KOPT-K1 (cell line): Measurements from ENCODE around the gene PLEK2.

Experiments used
- H3K27ac ChIP-seq: fragments of 200-600 bp; sonication (generic); 2 replicates; pipeline ENCODE4 v1.5.1; 2016; ENCODE audit warnings: antibody characterized with exemption, mild to moderate bottlenecking, low read depth, low read length; ENCODE audit not compliant: poor library complexity, severe bottlenecking
- H3K36me3 ChIP-seq: fragments of 200-600 bp; sonication (generic); 2 replicates; pipeline ENCODE4 v1.5.1; 2017; ENCODE audit warnings: antibody characterized with exemption, mild to moderate bottlenecking, low read length, moderate library complexity; ENCODE audit not compliant: insufficient read depth
- H3K9me3 ChIP-seq: fragments of 200-600 bp; sonication (generic); 2 replicates; pipeline ENCODE4 v1.5.1; 2017; ENCODE audit warnings: antibody characterized with exemption, low read length, mild to moderate bottlenecking; ENCODE audit not compliant: insufficient read depth, poor library complexity, severe bottlenecking

Gene PLEK2

GRCh38 chr14:67438969-67439368 lies 27.0 kb upstream of the PLEK2 start:
- no peaks in the 10 kb centered on the region for H3K9me3 ChIP-seq
- H3K36me3 ChIP-seq: no peaks in the 10 kb centered on the region
- H3K27ac ChIP-seq: no peak overlapping the region

DNA sequence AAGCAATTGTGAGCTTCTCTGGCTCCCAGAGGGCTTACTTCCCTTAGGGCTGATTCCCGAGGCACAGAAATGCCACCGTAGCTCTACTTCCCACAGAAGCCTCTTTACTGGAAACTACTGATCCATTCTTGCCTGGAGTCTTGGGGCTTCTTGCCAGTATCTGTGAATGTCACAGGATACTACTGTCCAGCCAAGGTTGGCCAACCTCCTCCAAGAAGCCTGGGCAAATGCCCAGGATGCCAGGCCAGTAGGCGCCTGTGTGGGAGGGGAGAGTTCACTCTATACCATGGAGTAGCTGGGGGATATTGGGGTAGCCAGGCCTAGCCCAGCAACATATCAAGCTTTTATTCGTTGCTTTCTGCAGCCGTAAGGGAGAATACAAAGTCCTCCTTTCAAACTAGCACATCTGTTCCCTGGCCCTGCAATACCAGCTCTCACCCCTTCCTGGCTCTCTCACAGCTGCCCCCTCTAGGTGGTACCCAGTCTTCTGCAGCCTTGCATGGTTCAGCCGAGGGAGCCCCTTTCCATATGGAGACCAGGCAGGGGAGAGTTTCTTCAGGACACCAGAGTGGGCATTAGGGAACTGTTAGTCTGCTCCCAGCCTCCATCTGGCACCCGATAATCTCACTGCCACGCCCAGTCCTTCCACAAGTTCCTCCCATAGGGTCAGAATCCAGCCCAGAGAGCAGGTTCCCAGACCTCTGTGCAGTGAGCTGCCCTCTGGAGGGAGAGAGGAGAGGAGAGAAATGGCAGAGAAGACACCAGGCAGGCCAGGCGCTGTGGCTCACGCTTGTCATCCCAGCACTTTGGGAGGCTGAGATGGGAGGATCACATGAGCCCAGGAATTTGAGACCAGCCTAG lies 24.3 kb upstream of the PLEK2 start:
- Histone ChIP-seq H3K27ac (no peak overlapping the region), H3K36me3 (no peaks in the 10 kb centered on the region), H3K9me3 (no peaks in the 10 kb centered on the region)

GRCh38 chr14:67435603-67436002 lies 23.6 kb upstream of the PLEK2 start:
- H3K9me3 ChIP-seq: no peaks in the 10 kb centered on the region
- H3K36me3 ChIP-seq: no peaks in the 10 kb centered on the region
- H3K27ac ChIP-seq: no peak overlapping the region

DNA sequence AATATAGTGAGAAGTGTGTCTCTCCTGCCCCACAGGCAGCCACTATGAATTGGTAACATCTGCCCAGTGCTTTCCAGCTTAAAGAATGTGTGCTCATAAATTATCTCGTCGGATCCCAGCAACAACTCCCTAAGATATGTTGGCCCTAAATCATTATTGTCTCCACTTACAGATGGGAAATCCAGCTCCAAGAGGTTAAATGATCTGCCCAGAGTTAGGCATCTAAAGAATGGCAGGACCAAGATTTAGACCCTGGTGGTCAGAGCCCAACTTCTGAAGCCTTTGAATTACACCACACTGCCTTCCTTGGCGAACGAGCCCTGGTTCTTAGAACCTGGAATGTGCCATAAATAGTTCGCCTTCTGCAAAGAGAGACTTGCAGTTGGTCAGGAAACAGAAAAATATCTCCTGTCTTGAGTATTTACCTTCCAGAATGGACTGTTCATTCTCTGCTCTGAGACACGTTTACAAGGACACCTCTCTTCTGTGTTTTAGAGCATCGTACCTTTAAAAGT lies 20.1 kb upstream of the PLEK2 start:
- H3K27ac ChIP-seq: no peak overlapping the region
- no peaks in the 10 kb centered on the region for H3K36me3 ChIP-seq
- no peaks in the 10 kb centered on the region for H3K9me3 ChIP-seq

- no peaks in the 10 kb centered on the region for H3K36me3 ChIP-seq
- H3K27ac ChIP-seq: no peak overlapping the region
- H3K9me3 ChIP-seq: no peaks in the 10 kb centered on the region
Measured at GRCh38 chr14:67429510-67430205, 17.7 kb upstream of the PLEK2 start.

DNA sequence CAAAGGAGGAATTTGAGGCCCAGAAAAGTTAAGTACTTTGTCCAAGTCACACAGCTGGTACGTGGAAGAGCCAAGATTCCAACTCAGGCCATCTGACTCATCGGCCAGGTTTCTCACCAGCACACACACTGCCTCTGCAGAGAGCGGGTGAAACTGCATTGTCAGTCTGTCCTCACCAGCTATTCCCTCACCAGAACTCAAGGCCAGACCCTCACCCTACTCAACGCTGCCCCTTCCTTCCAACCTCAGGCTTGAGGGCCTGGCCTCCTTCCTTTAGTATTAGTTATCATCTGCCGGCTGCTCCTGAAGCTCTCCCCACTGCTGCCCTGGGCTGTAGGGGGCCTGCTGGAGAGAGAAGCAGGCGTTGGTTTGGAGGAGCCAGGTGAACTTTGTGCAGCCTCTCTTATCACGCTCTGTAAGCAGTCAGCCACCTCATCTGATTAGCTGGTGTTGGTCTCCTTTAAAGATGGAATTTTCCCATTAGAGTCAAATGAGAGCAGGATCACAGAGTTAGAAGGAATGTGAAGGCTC lies 16.6 kb upstream of the PLEK2 start:
- Histone ChIP-seq H3K36me3 (no peaks in the 10 kb centered on the region), H3K9me3 (no peaks in the 10 kb centered on the region), H3K27ac (no peak overlapping the region)

GRCh38 chr14:67426983-67427606 lies 15.1 kb upstream of the PLEK2 start:
- H3K9me3 ChIP-seq: no peaks in the 10 kb centered on the region
- no peak overlapping the region for H3K27ac ChIP-seq
- no peaks in the 10 kb centered on the region for H3K36me3 ChIP-seq

DNA sequence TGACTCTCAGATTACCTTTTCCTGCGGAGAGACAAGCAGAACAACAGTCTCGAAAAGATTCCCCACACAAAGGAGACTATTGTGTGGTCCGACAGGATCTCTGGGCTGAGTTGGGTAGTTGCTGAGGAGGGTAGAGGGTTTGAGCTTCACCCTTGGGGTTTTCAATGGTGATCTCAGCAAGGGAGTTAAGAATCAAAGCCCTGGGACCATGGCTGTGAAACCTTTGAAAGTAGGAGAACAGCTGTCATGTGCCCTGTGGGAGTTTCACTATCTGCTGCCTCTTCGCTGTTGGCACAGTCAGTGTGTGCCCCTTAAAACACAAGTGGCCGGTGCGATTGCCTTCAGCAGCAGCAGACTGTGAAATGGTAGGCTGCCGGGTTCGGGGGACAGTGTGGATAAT lies 14.2 kb upstream of the PLEK2 start:
- H3K36me3 ChIP-seq: no peaks in the 10 kb centered on the region
- H3K27ac ChIP-seq: no peak overlapping the region
- H3K9me3 ChIP-seq: no peaks in the 10 kb centered on the region

DNA sequence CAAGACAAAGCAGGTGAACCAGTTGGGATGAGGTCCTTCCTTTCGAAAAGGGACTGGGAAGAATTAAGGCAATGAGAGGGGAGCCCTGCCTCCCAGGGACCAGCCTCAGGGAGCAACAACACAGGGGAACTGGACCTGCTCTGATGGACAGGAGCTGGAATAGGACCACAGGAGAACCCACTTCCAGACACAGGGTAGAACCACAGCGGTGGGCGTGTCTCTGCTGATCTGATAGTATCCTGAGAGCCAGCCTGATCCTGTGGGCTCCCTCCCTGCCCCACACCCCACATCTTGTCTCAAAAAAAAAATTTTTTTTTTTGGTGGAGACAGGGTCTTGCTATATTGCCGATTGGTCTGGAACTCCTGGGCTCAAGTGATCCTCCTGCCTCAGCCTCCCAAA lies 13.6 kb upstream of the PLEK2 start:
- Histone ChIP-seq H3K9me3 (no peaks in the 10 kb centered on the region), H3K27ac (no peak overlapping the region), H3K36me3 (no peaks in the 10 kb centered on the region)

DNA sequence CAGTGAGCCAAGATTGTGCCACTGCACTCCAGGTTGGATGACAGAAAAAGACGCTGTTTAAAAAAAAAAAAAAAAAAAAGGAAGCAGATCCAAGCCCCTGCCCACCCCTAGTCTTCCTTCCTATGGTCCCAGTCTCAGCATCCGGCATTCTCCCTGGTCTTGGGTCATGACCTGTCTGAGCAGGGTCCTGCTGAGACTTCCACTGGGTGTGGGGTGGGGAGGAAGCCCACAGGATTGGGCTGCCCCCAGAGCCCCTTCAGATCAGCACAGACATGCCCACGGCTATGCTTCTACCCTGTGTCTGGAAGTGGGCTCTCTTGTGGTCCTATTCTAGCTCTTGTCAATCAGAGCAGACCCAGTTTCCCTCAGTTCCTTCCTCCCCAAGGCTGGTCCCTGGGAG lies 12.6 kb upstream of the PLEK2 start:
- Histone ChIP-seq H3K27ac (no peak overlapping the region), H3K36me3 (no peaks in the 10 kb centered on the region), H3K9me3 (no peaks in the 10 kb centered on the region)

GRCh38 chr14:67423424-67423823 lies 11.5 kb upstream of the PLEK2 start:
- no peaks in the 10 kb centered on the region for H3K9me3 ChIP-seq
- no peaks in the 10 kb centered on the region for H3K36me3 ChIP-seq

GRCh38 chr14:67421356-67422224 lies 9.6 kb upstream of the PLEK2 start:
- Histone ChIP-seq H3K9me3 (no peaks in the 10 kb centered on the region), H3K36me3 (no peaks in the 10 kb centered on the region), H3K27ac (no peak overlapping the region)

More at GRCh38 chr14:67423424-67423823, 11.5 kb upstream of the PLEK2 start:
- no peak overlapping the region for H3K27ac ChIP-seq

GRCh38 chr14:67420102-67420739 lies 8.3 kb upstream of the PLEK2 start:
- Histone ChIP-seq H3K9me3 (no peaks in the 10 kb centered on the region), H3K27ac (no peak overlapping the region), H3K36me3 (no peaks in the 10 kb centered on the region)
